ENCODE measurements around the gene SNAPC4. TPM values are rescaled to one million over a fixed set of nuclear protein-coding genes. Genes with fewer than 3 reads are reported as not detected.
"Not testable (repeated sequence)": the region's sequence is repeated elsewhere in the genome, so short reads cannot be mapped to it uniquely, and the experiment has no call there.

SNAPC4 gene
- total RNA-seq, 1 donor from 2014 or later: 3.7 TPM

DNA sequence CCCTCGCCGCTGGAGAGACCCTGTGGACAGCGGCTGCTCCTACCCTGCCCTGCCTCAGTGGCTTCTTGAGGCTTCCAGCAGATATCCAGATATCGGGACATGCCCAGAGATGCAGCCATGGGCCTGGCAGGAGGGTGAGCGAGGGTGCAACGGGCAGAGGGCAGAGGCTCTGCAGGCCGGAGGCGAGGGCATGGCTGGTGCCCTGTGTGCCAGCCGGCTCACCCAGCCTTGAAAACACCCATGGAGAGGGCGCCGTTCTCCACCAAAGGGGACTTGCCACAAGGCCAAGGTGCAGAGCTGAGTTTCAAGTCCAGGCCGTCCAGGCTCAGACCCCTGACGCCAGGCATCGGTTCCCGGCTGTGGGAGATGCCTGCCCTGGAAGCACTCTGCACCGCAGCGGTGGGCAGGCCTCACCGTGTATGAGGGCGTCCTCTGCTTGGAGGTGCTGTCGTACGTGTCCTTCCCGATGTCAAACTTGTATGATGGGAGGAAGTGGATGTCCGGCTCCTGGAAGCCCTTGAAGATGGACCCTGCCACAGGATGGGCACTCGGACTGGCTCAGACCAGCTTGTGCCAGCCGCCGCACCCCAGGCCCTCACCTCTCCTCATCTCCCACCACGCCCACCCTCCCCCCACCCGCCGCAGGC, 30.7 kb upstream of the SNAPC4 start:
- H3K27me3 ChIP-seq (ENCODE audit: control insufficient read depth, insufficient read depth, low read length): no peaks in the 10 kb centered on the region
- DNase-seq (ENCODE audit: low read depth) (no peak), FAIRE-seq (no peak)
- TF ChIP-seq, protein P1, sequence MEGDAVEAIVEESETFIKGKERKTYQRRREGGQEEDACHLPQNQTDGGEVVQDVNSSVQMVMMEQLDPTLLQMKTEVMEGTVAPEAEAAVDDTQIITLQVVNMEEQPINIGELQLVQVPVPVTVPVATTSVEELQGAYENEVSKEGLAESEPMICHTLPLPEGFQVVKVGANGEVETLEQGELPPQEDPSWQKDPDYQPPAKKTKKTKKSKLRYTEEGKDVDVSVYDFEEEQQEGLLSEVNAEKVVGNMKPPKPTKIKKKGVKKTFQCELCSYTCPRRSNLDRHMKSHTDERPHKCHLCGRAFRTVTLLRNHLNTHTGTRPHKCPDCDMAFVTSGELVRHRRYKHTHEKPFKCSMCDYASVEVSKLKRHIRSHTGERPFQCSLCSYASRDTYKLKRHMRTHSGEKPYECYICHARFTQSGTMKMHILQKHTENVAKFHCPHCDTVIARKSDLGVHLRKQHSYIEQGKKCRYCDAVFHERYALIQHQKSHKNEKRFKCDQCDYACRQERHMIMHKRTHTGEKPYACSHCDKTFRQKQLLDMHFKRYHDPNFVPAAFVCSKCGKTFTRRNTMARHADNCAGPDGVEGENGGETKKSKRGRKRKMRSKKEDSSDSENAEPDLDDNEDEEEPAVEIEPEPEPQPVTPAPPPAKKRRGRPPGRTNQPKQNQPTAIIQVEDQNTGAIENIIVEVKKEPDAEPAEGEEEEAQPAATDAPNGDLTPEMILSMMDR (IDR thresholded peaks at IDR 0.05; ENCODE audit: insufficient read depth, low read length, severe bottlenecking): no peak
- H3K36me3 ChIP-seq (ENCODE audit: control insufficient read depth, insufficient read depth, low read length): peaks cover 19% of the 10 kb centered on the region
- H3K4me3 ChIP-seq (ENCODE audit: low read depth, low read length): no peak overlapping the region

DNA sequence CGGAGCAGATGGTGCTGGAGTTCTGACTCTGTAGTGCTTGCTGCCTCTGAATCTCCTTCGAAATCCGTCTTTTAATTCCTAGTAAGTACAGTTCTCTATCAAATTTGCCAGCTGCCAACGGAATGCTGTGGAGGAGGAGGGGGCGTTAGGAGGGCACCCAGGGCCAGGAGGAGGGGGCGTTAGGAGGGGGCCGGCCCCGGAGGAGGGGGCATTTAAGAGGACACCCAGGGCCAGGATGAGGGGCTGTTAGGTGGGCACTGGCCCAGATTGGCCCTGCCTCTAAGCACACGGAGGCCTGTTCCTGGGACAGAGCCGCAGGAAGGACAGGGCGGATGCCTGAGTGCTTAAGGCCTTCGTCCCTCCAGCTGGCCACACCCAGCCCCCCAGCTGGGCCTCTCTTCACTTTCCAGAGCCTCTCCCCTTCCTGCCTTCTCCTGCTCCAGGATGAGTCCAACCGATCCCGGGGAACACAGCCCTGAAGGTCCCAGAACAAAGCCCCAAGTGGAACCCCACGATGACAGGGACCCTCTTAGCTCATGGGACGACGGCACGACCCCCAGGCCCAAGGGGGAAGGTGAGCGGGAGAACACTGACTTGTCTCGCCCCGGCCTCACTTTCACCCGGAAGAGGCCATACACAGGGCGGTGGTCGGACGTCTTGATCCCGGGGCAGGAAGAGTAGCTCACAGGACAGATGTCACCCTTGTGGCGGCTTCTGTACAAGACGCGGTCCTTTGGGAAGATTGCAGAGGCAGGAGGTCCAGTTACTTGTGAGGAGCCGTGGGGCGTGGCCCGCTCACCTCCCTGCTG, 29.9 kb upstream of the SNAPC4 start:
- Histone ChIP-seq H3K4me3 (ENCODE audit: low read depth, low read length) (no peak overlapping the region), H3K27me3 (ENCODE audit: control insufficient read depth, insufficient read depth, low read length) (no peaks in the 10 kb centered on the region), H3K36me3 (ENCODE audit: control insufficient read depth, insufficient read depth, low read length) (peaks cover 19% of the 10 kb centered on the region)
- FAIRE-seq (no peak), DNase-seq (ENCODE audit: low read depth) (no peak)
- TF ChIP-seq, protein P1 (IDR thresholded peaks at IDR 0.05; ENCODE audit: insufficient read depth, low read length, severe bottlenecking): no peak

DNA sequence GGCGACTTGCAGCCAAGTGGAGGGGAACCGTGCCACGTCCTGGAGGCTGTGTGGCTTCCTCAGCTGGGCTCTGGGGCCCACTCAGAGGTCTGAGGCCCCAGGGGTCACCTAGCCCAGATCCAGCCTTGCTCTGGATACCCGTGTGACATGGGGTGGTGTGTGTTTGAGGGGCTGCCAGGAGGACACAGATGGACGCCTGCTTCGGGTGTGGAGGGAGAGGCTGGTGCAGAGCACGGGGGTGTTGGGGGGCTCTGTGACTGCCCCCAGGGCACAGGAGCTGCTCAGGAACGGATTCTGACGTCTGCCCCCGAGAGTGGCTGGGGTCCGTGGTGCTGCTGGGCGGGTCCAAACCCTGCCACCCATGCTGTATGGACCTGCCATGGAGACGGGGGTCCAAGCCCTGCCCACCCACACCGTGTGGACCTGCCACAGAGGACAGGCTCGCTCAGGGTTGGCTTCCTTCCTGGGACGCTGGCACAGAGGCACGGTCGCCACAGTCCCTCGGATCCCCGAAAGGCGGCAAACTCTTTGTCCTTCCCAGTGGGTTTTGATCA, 29.2 kb upstream of the SNAPC4 start:
- Histone ChIP-seq H3K36me3 (ENCODE audit: control insufficient read depth, insufficient read depth, low read length) (peaks cover 20% of the 10 kb centered on the region), H3K4me3 (ENCODE audit: low read depth, low read length) (no peak overlapping the region), H3K27me3 (ENCODE audit: control insufficient read depth, insufficient read depth, low read length) (no peaks in the 10 kb centered on the region)
- DNase-seq (ENCODE audit: low read depth) (no peak), FAIRE-seq (no peak)
- TF ChIP-seq, protein P1 (IDR thresholded peaks at IDR 0.05; ENCODE audit: insufficient read depth, low read length, severe bottlenecking): no peak

DNA sequence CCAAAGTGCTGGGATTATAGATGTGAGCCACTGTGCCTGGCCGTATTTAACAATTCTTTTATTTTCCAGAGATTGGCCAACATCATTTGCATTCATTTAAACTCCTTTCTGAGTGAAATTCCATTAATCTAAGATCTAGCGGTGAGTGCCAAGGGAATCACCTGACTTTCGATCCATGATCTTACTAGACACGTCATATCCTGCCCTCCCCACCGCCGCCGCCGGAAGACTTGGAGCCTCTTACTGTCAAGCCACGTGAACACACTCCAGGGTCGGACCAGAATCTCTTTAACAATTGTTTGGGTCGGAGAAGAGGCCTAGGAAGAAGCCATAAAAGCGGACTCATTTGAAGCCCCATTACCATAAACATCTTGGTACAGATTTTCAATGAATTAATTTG, 26.8 kb upstream of the SNAPC4 start:
- TF ChIP-seq, protein P1 (IDR thresholded peaks at IDR 0.05; ENCODE audit: insufficient read depth, low read length, severe bottlenecking): no peak
- FAIRE-seq (no peak), DNase-seq (ENCODE audit: low read depth) (no peak)
- H3K4me3 ChIP-seq (ENCODE audit: low read depth, low read length): no peak overlapping the region
- peaks cover 28% of the 10 kb centered on the region for H3K36me3 ChIP-seq (ENCODE audit: control insufficient read depth, insufficient read depth, low read length)
- H3K27me3 ChIP-seq (ENCODE audit: control insufficient read depth, insufficient read depth, low read length): no peaks in the 10 kb centered on the region

DNA sequence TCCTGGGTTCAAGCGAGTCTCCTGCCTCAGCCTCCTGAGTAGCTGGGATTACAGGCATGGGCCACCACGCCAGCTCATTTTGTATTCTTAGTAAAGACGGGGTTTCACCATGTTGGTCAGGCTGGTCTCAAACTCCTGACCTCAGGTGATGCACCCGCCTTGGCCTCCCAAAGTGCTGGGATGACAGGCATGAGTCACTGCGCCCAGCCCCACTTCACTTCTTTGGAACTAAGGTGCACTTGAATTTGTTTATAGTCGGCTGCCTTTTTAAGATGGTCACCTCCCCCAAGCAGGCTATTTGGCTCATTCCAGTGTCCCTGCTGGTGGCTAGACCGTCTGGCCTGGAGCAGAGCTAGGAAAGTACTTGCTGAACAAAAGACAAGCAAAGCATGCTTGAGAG, 25.4 kb upstream of the SNAPC4 start:
- DNase-seq (ENCODE audit: low read depth); FAIRE-seq; H3K4me3 ChIP-seq (ENCODE audit: low read depth, low read length); H3K27me3 ChIP-seq (ENCODE audit: control insufficient read depth, insufficient read depth, low read length): not testable (repeated sequence)
- peaks cover 31% of the 10 kb centered on the region for H3K36me3 ChIP-seq (ENCODE audit: control insufficient read depth, insufficient read depth, low read length)

DNA sequence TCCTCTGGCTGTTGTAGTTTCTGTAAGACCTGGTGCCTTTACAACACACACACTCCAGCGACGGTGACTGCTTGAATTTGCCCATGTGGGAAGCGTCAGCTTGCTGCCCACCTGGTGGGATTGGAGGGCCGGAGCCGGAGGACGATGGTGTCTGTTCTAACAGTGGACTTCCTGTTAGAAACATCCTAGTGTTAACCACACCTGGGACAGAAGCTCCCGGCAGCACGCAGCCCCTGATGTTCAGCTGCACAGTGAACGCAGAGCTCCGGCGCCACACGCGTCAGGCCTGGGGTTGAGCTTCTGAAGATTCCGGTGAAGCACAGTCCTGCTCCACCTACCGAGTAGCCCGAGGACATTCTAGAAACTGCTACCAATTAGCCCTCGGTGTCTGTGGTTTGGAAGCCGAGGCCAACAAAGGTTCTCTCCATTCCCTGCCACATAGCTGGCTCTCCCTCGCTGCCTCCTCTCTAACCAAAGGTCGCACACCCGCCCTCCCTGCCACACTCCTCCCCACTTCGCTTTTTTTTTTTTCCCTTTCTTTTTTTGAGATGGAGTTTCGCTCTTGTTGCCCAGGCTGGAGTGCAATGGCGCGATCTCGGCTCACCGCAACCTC, 24.9 kb upstream of the SNAPC4 start:
- TF ChIP-seq, protein P1 (IDR thresholded peaks at IDR 0.05; ENCODE audit: insufficient read depth, low read length, severe bottlenecking): no peak
- peaks cover 29% of the 10 kb centered on the region for H3K36me3 ChIP-seq (ENCODE audit: control insufficient read depth, insufficient read depth, low read length)
- no peak for DNase-seq (ENCODE audit: low read depth)
- FAIRE-seq: no peak
- no peak overlapping the region for H3K4me3 ChIP-seq (ENCODE audit: low read depth, low read length)
- no peaks in the 10 kb centered on the region for H3K27me3 ChIP-seq (ENCODE audit: control insufficient read depth, insufficient read depth, low read length)

Measured in bronchial epithelial cell (primary cell).